Measurements from ENCODE around the gene KLF7.

The KLF7 gene

DNA sequence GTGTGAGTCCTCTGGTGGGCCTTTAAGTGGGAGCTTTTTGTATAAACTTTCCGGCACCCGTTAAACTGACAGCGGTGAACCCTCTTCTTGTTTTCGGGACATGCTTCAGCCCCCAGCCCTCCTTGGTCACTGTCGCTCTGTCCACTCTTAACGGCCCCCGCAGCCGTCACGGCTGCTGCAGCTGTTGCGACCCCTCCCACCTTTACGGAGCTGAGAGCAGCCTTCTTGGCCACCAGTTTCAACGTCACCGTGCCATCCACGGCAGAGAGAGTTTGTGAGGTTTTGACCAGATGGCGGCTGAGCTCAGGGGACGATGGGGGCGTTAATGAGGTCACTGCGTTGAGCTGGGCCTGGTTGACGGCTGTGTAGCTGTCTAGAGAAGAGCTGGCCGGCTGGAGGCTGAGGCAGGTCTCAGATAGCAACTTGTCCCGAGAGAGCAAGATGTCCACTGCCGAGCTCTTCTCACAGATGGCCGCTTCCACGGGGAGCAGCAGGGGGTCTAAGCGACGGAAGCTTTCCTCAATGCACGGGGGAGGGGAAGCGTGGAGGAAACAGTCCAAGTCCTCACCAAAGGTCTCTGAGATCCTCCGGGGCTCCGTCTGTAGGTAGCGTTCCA lies 41.9 kb downstream of the KLF7 start:
- H3K4me2 ChIP-seq (ENCODE audit: insufficient read depth, low read length): no peak overlapping the region
- no peak overlapping the region for H3K9ac ChIP-seq (ENCODE audit: low read depth, low read length)
- TF ChIP-seq, protein P1, sequence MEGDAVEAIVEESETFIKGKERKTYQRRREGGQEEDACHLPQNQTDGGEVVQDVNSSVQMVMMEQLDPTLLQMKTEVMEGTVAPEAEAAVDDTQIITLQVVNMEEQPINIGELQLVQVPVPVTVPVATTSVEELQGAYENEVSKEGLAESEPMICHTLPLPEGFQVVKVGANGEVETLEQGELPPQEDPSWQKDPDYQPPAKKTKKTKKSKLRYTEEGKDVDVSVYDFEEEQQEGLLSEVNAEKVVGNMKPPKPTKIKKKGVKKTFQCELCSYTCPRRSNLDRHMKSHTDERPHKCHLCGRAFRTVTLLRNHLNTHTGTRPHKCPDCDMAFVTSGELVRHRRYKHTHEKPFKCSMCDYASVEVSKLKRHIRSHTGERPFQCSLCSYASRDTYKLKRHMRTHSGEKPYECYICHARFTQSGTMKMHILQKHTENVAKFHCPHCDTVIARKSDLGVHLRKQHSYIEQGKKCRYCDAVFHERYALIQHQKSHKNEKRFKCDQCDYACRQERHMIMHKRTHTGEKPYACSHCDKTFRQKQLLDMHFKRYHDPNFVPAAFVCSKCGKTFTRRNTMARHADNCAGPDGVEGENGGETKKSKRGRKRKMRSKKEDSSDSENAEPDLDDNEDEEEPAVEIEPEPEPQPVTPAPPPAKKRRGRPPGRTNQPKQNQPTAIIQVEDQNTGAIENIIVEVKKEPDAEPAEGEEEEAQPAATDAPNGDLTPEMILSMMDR (IDR thresholded peaks at IDR 0.05; ENCODE audit: borderline replicate concordance, extremely low read depth, low read length, poor library complexity, severe bottlenecking): no peak
- no peak for TF ChIP-seq EZH2 (IDR thresholded peaks at IDR 0.05; ENCODE audit: borderline replicate concordance, low read depth, low read length, severe bottlenecking)
- no peaks in the 10 kb centered on the region for H3K9me3 ChIP-seq (ENCODE audit: insufficient read depth, low read length, severe bottlenecking)
- no peaks in the 10 kb centered on the region for H3K36me3 ChIP-seq (ENCODE audit: insufficient read depth, low read length)
- no peaks in the 10 kb centered on the region for H3K4me1 ChIP-seq (ENCODE audit: insufficient read depth, low read length)
- ATAC-seq (ENCODE audit: insufficient read depth, low read depth) (no peak), DNase-seq (no peak)
- H4K20me1 ChIP-seq (ENCODE audit: insufficient read depth, low read length): no peaks in the 10 kb centered on the region
- H3K4me3 ChIP-seq (ENCODE audit: low read depth in 1 of 2, low read length in 2 of 2): no peak overlapping the region
- no peak overlapping the region for H2AFZ ChIP-seq (ENCODE audit: low read depth, low read length)
- H3K27me3 ChIP-seq (ENCODE audit: insufficient read depth, low read length, poor library complexity): no peaks in the 10 kb centered on the region
- no peak overlapping the region for H3K27ac ChIP-seq (ENCODE audit: low read length)
- H3K79me2 ChIP-seq (ENCODE audit: insufficient read depth, low read length): no peaks in the 10 kb centered on the region

DNA sequence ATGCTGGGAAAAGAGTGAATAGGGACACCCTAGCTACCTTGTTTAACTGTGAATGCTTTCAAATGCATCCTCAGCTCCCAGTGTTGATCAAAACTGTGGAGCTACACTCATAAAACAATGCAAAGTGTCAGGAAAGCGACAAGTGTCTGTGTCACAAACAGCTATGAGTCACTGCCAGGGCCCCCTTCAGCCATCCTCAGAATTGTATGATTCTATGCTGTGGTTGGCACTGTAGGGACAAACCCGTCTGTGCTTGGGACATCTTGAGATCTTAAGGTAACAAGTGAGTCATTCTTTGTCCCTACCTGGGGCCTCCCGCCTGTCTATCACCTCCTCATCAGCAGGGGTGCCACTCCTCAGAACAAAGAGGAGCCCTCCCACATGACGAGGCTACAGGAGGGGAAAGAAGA lies 42.4 kb downstream of the KLF7 start:
- H3K27ac ChIP-seq (ENCODE audit: low read length): no peak overlapping the region
- TF ChIP-seq, protein P1 (IDR thresholded peaks at IDR 0.05; ENCODE audit: borderline replicate concordance, extremely low read depth, low read length, poor library complexity, severe bottlenecking): no peak
- no peak for TF ChIP-seq EZH2 (IDR thresholded peaks at IDR 0.05; ENCODE audit: borderline replicate concordance, low read depth, low read length, severe bottlenecking)
- H3K4me2 ChIP-seq (ENCODE audit: insufficient read depth, low read length): no peak overlapping the region
- no peak overlapping the region for H3K4me3 ChIP-seq (ENCODE audit: low read depth in 1 of 2, low read length in 2 of 2)
- no peaks in the 10 kb centered on the region for H3K36me3 ChIP-seq (ENCODE audit: insufficient read depth, low read length)
- ATAC-seq (ENCODE audit: insufficient read depth, low read depth) (no peak), DNase-seq (no peak)
- H4K20me1 ChIP-seq (ENCODE audit: insufficient read depth, low read length): no peaks in the 10 kb centered on the region
- H3K9ac ChIP-seq (ENCODE audit: low read depth, low read length): no peak overlapping the region
- no peaks in the 10 kb centered on the region for H3K27me3 ChIP-seq (ENCODE audit: insufficient read depth, low read length, poor library complexity)
- no peak overlapping the region for H2AFZ ChIP-seq (ENCODE audit: low read depth, low read length)
- H3K9me3 ChIP-seq (ENCODE audit: insufficient read depth, low read length, severe bottlenecking): no peaks in the 10 kb centered on the region
- no peaks in the 10 kb centered on the region for H3K4me1 ChIP-seq (ENCODE audit: insufficient read depth, low read length)
- no peaks in the 10 kb centered on the region for H3K79me2 ChIP-seq (ENCODE audit: insufficient read depth, low read length)

- Histone ChIP-seq H3K79me2 (ENCODE audit: insufficient read depth, low read length) (no peaks in the 10 kb centered on the region), H3K4me1 (ENCODE audit: insufficient read depth, low read length) (no peaks in the 10 kb centered on the region), H3K36me3 (ENCODE audit: insufficient read depth, low read length) (no peaks in the 10 kb centered on the region), H2AFZ (ENCODE audit: low read depth, low read length) (no peak overlapping the region), H3K27me3 (ENCODE audit: insufficient read depth, low read length, poor library complexity) (no peaks in the 10 kb centered on the region), H3K4me2 (ENCODE audit: insufficient read depth, low read length) (no peak overlapping the region), H3K9me3 (ENCODE audit: insufficient read depth, low read length, severe bottlenecking) (no peaks in the 10 kb centered on the region), H4K20me1 (ENCODE audit: insufficient read depth, low read length) (no peaks in the 10 kb centered on the region), H3K4me3 (ENCODE audit: low read depth in 1 of 2, low read length in 2 of 2) (no peak overlapping the region), H3K9ac (ENCODE audit: low read depth, low read length) (no peak overlapping the region), H3K27ac (ENCODE audit: low read length) (no peak overlapping the region)
- DNase-seq (no peak), ATAC-seq (ENCODE audit: insufficient read depth, low read depth) (no peak)
- no peak for TF ChIP-seq EZH2 (IDR thresholded peaks at IDR 0.05; ENCODE audit: borderline replicate concordance, low read depth, low read length, severe bottlenecking)
- TF ChIP-seq, protein P1 (IDR thresholded peaks at IDR 0.05; ENCODE audit: borderline replicate concordance, extremely low read depth, low read length, poor library complexity, severe bottlenecking): no peak
Measured at GRCh38 chr2:207122651-207123334, 43.0 kb downstream of the KLF7 start.

Measured in DND-41 (cell line).